ENCODE results near the gene RPUSD4.

The RPUSD4 gene

DNA sequence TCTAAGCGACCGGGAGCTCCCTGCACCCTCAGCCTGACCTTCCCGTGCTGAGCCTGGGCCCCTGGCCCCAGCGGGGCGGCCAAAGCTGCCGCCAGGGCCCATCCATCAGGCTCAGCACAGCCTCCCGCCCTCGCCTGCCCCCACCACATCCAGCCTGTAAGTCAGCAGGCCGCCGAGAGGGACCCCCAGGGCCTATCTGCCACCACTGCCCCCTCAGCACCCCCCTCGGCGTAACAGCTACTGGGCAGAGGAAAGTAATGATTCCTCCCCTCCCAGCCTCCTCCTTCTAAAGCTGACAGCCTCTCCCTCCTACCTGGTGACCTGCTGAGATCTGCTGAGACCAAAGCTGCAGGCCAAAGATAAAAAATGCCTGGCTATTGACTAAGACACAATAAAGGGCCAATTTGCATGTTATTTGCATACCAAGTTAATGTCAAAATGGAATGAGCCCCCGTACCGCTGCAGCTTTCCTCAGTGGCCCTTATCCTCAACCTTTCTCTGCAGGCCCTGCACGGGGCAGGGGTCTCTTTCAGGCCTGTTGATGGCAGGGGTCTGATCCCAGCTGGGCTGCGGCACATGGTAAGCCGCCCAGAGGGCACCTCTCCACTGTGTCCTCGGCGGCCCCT, 51.6 kb downstream of the RPUSD4 start:
- no peak overlapping the region for H3K4me3 ChIP-seq (ENCODE audit: low read length in 2 of 2)
- H3K9ac ChIP-seq (ENCODE audit: low read depth in 1 of 2, low read length in 2 of 2): no peak overlapping the region
- no peaks in the 10 kb centered on the region for H3K27me3 ChIP-seq (ENCODE audit: control insufficient read depth in 2 of 2, insufficient read depth in 2 of 2, low read length in 2 of 2)
- H3K4me1 ChIP-seq (ENCODE audit: control insufficient read depth in 2 of 2, insufficient read depth in 2 of 2, low read length in 2 of 2): peaks cover 3 to 4% of the 10 kb centered on the region in 2 donors
- no peaks in the 10 kb centered on the region for H3K36me3 ChIP-seq (ENCODE audit: control insufficient read depth in 2 of 2, insufficient read depth in 2 of 2, low read length in 2 of 2)
- H3K9me3 ChIP-seq (ENCODE audit: control insufficient read depth in 2 of 2, low read length in 2 of 2): no peaks in the 10 kb centered on the region
- no peak overlapping the region for H3K27ac ChIP-seq (ENCODE audit: low read depth in 2 of 2, low read length in 2 of 2)

DNA sequence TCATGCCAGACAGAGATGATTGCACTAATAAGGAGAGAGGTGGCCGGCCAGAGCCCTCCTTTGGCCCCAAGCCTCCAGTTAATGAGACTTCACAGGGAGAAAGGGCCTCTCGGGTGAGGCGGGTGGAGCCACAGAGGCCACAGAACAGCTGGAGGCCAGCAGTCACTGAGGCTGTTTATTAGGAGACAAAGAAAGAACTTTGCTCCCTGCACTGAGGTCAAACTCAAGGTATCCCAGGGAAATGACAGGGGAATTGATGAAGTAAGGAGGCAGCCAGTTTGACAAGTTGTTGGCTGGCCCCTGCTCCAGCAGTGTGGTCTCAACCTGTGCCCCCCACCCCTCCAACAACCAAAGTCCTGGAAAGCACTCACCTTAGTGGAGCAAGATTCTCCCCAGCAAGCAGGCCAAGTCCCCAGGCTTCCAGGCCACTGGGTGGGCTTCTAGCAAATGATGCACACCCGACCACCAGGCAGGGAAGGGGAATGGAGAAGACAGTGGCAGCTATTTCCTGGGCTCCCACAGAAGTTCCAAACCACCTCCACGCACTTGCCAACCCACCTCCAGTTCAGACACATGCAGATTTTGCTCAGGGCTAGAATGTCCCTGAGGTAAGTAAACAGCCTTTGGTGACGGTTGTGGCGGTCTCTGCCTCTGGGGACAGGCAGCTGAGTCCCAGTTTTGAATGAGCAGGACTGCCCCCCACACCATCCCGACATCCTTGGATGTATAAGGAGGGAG, 53.2 kb downstream of the RPUSD4 start:
- Histone ChIP-seq H3K4me1 (ENCODE audit: control insufficient read depth in 2 of 2, insufficient read depth in 2 of 2, low read length in 2 of 2) (peaks cover 4 to 6% of the 10 kb centered on the region in 2 donors), H3K4me3 (ENCODE audit: low read length in 2 of 2) (no peak overlapping the region), H3K9me3 (ENCODE audit: control insufficient read depth in 2 of 2, low read length in 2 of 2) (no peaks in the 10 kb centered on the region), H3K27me3 (ENCODE audit: control insufficient read depth in 2 of 2, insufficient read depth in 2 of 2, low read length in 2 of 2) (no peaks in the 10 kb centered on the region), H3K9ac (ENCODE audit: low read depth in 1 of 2, low read length in 2 of 2) (no peak overlapping the region), H3K36me3 (ENCODE audit: control insufficient read depth in 2 of 2, insufficient read depth in 2 of 2, low read length in 2 of 2) (no peaks in the 10 kb centered on the region), H3K27ac (ENCODE audit: low read depth in 2 of 2, low read length in 2 of 2) (no peak overlapping the region)

DNA sequence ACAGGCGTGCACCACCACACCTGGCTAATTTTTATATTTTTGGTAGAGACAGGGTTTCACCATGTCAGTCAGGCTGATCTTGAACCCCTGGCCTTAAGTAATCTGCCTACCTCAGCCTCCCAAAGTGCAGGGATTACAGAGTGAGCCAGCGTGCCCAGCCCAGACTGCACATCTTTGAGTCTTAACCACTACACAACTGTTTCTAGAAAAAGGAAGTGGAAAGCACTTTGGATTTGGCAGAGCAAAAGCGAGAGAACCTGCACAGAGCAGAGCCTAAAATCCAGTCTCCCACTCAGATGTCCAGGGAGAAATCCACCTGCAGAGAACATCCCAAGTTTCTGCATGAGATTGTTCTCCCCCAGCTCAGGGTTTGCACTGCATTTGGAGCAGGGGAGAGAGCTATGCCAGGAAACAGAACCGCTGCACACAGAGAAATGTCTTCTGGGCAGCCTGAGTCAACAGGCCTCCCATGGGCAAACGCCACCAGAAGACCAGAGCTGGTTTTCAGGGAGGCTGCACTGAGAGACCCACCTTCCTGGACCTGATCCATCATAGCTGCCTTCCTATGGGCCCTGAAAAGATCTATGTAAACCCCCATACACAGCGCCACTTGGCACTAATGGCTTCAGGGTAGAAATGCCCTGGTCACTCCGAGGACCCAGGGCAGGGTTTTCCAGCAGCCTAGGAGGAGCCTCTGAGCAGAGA, 54.0 kb downstream of the RPUSD4 start:
- Histone ChIP-seq H3K4me3 (ENCODE audit: low read length in 2 of 2) (no peak overlapping the region), H3K4me1 (ENCODE audit: control insufficient read depth in 2 of 2, insufficient read depth in 2 of 2, low read length in 2 of 2) (peaks cover 4 to 6% of the 10 kb centered on the region in 2 donors), H3K27ac (ENCODE audit: low read depth in 2 of 2, low read length in 2 of 2) (no peak overlapping the region), H3K27me3 (ENCODE audit: control insufficient read depth in 2 of 2, insufficient read depth in 2 of 2, low read length in 2 of 2) (no peaks in the 10 kb centered on the region), H3K9me3 (ENCODE audit: control insufficient read depth in 2 of 2, low read length in 2 of 2) (no peaks in the 10 kb centered on the region), H3K36me3 (ENCODE audit: control insufficient read depth in 2 of 2, insufficient read depth in 2 of 2, low read length in 2 of 2) (no peaks in the 10 kb centered on the region), H3K9ac (ENCODE audit: low read depth in 1 of 2, low read length in 2 of 2) (no peak overlapping the region)

DNA sequence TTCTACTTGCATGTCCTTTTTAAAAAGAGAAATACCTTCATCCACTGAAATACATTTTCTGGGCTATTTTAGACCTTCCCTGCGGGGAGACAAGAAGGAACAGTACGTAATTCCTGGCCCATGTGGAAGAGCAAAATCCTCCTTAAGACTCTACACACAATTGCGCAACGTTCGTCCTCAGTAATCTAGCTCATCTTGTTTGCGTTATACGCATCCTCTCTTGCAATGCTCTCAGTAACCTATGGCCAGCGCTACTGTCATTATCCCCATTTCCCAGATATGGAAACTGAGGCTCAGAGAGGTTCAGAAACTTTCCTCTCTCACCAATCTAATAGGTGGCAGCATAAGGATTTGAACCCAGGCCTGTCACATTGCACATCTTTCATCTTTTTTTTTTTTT, 54.6 kb downstream of the RPUSD4 start:
- peaks cover 4 to 6% of the 10 kb centered on the region in 2 donors for H3K4me1 ChIP-seq (ENCODE audit: control insufficient read depth in 2 of 2, insufficient read depth in 2 of 2, low read length in 2 of 2)
- H3K9ac ChIP-seq (ENCODE audit: low read depth in 1 of 2, low read length in 2 of 2): no peak overlapping the region
- H3K9me3 ChIP-seq (ENCODE audit: control insufficient read depth in 2 of 2, low read length in 2 of 2): no peaks in the 10 kb centered on the region
- H3K36me3 ChIP-seq (ENCODE audit: control insufficient read depth in 2 of 2, insufficient read depth in 2 of 2, low read length in 2 of 2): no peaks in the 10 kb centered on the region
- no peaks in the 10 kb centered on the region for H3K27me3 ChIP-seq (ENCODE audit: control insufficient read depth in 2 of 2, insufficient read depth in 2 of 2, low read length in 2 of 2)
- no peak overlapping the region for H3K4me3 ChIP-seq (ENCODE audit: low read length in 2 of 2)
- no peak overlapping the region for H3K27ac ChIP-seq (ENCODE audit: low read depth in 2 of 2, low read length in 2 of 2)

DNA sequence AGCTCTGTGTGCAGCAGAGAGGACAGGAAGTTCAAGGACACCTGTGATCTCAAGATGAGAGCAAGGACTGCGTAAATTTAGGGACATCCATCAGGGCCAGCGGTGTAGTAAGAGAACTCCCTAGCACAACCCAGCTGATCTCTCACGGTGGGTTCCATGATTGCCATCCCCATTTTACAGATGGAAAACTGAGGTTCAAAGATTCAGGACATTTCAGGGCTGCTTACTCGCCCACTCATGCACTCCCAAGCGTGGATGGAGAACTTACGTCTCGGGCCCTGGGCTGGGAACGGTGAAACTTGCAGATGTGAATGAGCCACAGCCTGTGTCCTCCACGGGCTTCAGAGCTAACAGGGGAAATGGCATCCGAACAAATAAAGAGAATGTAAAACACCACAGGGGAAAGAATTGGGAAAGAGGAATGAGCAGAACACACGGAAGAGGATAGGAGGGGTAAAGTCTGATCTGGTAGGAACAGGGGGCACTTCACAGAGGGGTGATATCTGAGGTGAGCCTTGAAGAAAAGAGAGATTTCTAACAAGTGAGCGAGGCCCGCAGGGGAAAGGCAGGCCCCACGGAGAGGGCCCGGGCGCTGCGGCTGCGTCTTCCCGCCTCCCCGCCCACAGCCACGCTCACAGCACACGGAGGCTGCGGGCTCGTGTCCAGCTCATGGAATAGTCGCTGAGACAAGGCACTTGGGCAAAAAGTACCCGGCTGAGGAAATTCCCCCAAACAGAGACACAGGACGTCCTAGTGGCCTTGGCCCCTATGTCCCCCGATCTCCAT, 55.9 kb downstream of the RPUSD4 start:
- H3K27me3 ChIP-seq (ENCODE audit: control insufficient read depth in 2 of 2, insufficient read depth in 2 of 2, low read length in 2 of 2): no peaks in the 10 kb centered on the region
- H3K4me3 ChIP-seq (ENCODE audit: low read length in 2 of 2): no peak overlapping the region
- no peaks in the 10 kb centered on the region for H3K36me3 ChIP-seq (ENCODE audit: control insufficient read depth in 2 of 2, insufficient read depth in 2 of 2, low read length in 2 of 2)
- H3K4me1 ChIP-seq (ENCODE audit: control insufficient read depth in 2 of 2, insufficient read depth in 2 of 2, low read length in 2 of 2): peaks cover 4 to 6% of the 10 kb centered on the region in 2 donors
- H3K27ac ChIP-seq (ENCODE audit: low read depth in 2 of 2, low read length in 2 of 2): no peak overlapping the region
- no peaks in the 10 kb centered on the region for H3K9me3 ChIP-seq (ENCODE audit: control insufficient read depth in 2 of 2, low read length in 2 of 2)
- no peak overlapping the region for H3K9ac ChIP-seq (ENCODE audit: low read depth in 1 of 2, low read length in 2 of 2)

DNA sequence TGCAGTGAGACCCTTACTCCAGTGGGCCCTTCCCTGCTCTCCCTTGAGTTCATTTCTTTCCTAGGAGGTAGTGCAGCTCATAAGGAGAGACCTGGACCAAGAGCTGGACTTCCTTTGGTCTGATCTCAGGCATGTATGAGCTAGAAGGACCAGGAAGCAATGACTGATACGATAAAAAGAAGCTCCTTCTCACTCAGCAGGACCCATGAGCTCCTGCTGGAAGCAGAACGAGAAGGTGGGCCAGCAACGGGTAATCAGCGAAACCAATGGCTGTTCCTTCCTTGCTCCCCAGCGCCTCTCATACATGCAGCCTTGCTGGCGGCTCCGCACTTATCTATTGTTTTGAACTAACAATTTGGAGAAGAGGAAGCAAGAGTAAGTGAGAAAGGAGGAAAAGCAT, 56.8 kb downstream of the RPUSD4 start:
- H3K9me3 ChIP-seq (ENCODE audit: control insufficient read depth in 2 of 2, low read length in 2 of 2): no peaks in the 10 kb centered on the region
- peaks cover 6% of the 10 kb centered on the region in 2 donors for H3K4me1 ChIP-seq (ENCODE audit: control insufficient read depth in 2 of 2, insufficient read depth in 2 of 2, low read length in 2 of 2)
- H3K36me3 ChIP-seq (ENCODE audit: control insufficient read depth in 2 of 2, insufficient read depth in 2 of 2, low read length in 2 of 2): no peaks in the 10 kb centered on the region
- H3K27ac ChIP-seq (ENCODE audit: low read depth in 2 of 2, low read length in 2 of 2): no peak overlapping the region
- no peak overlapping the region for H3K9ac ChIP-seq (ENCODE audit: low read depth in 1 of 2, low read length in 2 of 2)
- H3K4me3 ChIP-seq (ENCODE audit: low read length in 2 of 2): no peak overlapping the region
- no peaks in the 10 kb centered on the region for H3K27me3 ChIP-seq (ENCODE audit: control insufficient read depth in 2 of 2, insufficient read depth in 2 of 2, low read length in 2 of 2)

DNA sequence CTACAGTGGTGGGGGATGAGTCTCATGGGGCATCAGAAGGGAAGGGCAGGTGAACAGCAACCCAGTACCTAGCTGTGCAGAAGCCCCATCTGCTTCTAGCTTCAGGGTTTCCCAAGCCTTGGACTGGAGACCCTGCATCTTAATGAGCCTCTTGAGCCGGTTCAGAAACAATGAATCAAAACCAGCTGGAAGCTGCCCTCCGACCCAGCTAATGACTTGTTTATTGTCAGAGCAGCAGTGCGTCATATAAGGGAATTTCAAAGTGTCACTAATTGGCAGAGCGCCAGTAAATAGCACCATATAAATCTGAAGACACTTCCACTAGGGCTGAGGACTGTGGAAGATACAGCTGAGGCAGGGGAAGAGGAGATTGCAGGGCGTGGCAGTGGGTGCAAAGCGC, 57.5 kb downstream of the RPUSD4 start:
- Histone ChIP-seq H3K4me1 (ENCODE audit: control insufficient read depth in 2 of 2, insufficient read depth in 2 of 2, low read length in 2 of 2) (peaks cover 6 to 8% of the 10 kb centered on the region in 2 donors), H3K9ac (ENCODE audit: low read depth in 1 of 2, low read length in 2 of 2) (no peak overlapping the region), H3K27ac (ENCODE audit: low read depth in 2 of 2, low read length in 2 of 2) (no peak overlapping the region), H3K27me3 (ENCODE audit: control insufficient read depth in 2 of 2, insufficient read depth in 2 of 2, low read length in 2 of 2) (no peaks in the 10 kb centered on the region), H3K36me3 (ENCODE audit: control insufficient read depth in 2 of 2, insufficient read depth in 2 of 2, low read length in 2 of 2) (no peaks in the 10 kb centered on the region), H3K4me3 (ENCODE audit: low read length in 2 of 2) (no peak overlapping the region), H3K9me3 (ENCODE audit: control insufficient read depth in 2 of 2, low read length in 2 of 2) (no peaks in the 10 kb centered on the region)

DNA sequence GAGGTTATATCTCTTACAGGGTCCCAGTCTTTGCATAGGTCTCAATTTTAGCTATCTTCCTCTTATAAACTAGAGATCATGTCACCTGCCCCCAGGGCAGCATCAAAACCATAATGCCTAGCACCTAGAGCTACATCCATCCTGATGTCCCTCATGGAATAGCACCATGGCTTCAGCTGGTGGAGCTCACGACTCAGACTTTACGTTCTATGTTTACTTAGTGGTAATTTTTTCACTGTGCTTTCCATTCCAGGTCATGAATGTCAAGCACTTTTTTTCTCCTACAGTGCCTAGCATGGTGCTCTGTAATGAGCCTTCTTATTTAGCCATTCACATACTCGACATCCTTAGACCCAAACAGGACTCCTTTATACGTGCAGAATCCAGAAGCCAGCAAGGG, 58.4 kb downstream of the RPUSD4 start:
- Histone ChIP-seq H3K36me3 (ENCODE audit: control insufficient read depth in 2 of 2, insufficient read depth in 2 of 2, low read length in 2 of 2) (no peaks in the 10 kb centered on the region), H3K27ac (ENCODE audit: low read depth in 2 of 2, low read length in 2 of 2) (no peak overlapping the region), H3K9ac (ENCODE audit: low read depth in 1 of 2, low read length in 2 of 2) (no peak overlapping the region), H3K4me3 (ENCODE audit: low read length in 2 of 2) (no peak overlapping the region), H3K27me3 (ENCODE audit: control insufficient read depth in 2 of 2, insufficient read depth in 2 of 2, low read length in 2 of 2) (no peaks in the 10 kb centered on the region), H3K9me3 (ENCODE audit: control insufficient read depth in 2 of 2, low read length in 2 of 2) (no peaks in the 10 kb centered on the region), H3K4me1 (ENCODE audit: control insufficient read depth in 2 of 2, insufficient read depth in 2 of 2, low read length in 2 of 2) (peaks cover 3 to 7% of the 10 kb centered on the region in 2 donors)

DNA sequence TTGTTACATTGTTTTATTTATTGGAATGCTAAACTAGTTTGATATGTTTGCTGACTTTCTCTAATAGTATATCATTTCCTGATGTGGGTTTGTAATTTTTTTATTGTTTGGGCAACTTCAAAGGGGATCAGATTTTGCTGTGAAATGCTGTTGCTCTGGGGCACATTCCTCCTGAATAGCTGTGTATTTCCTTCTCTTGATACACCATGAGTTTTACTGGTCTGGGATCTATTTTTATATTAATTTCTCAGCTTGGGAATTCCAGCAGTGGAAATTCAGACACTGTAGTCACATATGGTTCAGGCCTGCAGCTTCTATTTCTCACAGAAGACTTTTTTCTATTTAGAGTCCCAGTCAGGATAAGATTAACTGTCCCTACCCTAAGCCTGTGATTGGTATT, 58.9 kb downstream of the RPUSD4 start:
- H3K27me3 ChIP-seq (ENCODE audit: control insufficient read depth in 2 of 2, insufficient read depth in 2 of 2, low read length in 2 of 2): no peaks in the 10 kb centered on the region
- peaks cover 3 to 8% of the 10 kb centered on the region in 2 donors for H3K4me1 ChIP-seq (ENCODE audit: control insufficient read depth in 2 of 2, insufficient read depth in 2 of 2, low read length in 2 of 2)
- no peak overlapping the region for H3K4me3 ChIP-seq (ENCODE audit: low read length in 2 of 2)
- H3K9ac ChIP-seq (ENCODE audit: low read depth in 1 of 2, low read length in 2 of 2): no peak overlapping the region
- no peaks in the 10 kb centered on the region for H3K36me3 ChIP-seq (ENCODE audit: control insufficient read depth in 2 of 2, insufficient read depth in 2 of 2, low read length in 2 of 2)
- no peaks in the 10 kb centered on the region for H3K9me3 ChIP-seq (ENCODE audit: control insufficient read depth in 2 of 2, low read length in 2 of 2)
- no peak overlapping the region for H3K27ac ChIP-seq (ENCODE audit: low read depth in 2 of 2, low read length in 2 of 2)

DNA sequence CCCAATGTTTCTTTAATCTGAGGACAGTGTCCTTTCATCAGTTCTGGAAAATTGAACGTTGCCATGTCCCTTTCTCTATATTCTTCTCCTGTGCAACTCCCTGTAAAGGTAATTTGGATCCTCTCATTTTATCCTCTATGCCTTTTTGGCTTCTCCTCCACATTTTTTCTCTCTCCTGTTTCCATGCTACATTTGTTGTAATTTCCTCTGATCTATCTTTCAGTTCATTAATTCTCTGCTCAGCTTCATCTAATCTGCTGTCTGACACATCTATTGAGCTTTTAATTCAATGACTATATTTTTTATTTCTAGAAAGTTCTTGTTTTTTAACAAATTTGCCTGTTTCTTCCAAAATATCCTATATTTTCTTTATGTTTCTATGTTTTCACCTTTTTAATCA, 59.3 kb downstream of the RPUSD4 start:
- no peaks in the 10 kb centered on the region for H3K27me3 ChIP-seq (ENCODE audit: control insufficient read depth in 2 of 2, insufficient read depth in 2 of 2, low read length in 2 of 2)
- H3K9me3 ChIP-seq (ENCODE audit: control insufficient read depth in 2 of 2, low read length in 2 of 2): no peaks in the 10 kb centered on the region
- H3K9ac ChIP-seq (ENCODE audit: low read depth in 1 of 2, low read length in 2 of 2): no peak overlapping the region
- peaks cover 3 to 8% of the 10 kb centered on the region in 2 donors for H3K4me1 ChIP-seq (ENCODE audit: control insufficient read depth in 2 of 2, insufficient read depth in 2 of 2, low read length in 2 of 2)
- no peak overlapping the region for H3K27ac ChIP-seq (ENCODE audit: low read depth in 2 of 2, low read length in 2 of 2)
- H3K36me3 ChIP-seq (ENCODE audit: control insufficient read depth in 2 of 2, insufficient read depth in 2 of 2, low read length in 2 of 2): no peaks in the 10 kb centered on the region
- no peak overlapping the region for H3K4me3 ChIP-seq (ENCODE audit: low read length in 2 of 2)
